ENCODE measurements around the gene UGT1A9. TPM values are rescaled to one million over a fixed set of nuclear protein-coding genes. Genes with fewer than 3 reads are reported as not detected.

UGT1A9 gene
- total and polyA plus RNA-seq, 2 of the 4 experiments (the other 2 are of a cell fraction), result not detected

GRCh38 chr2:233816771-233817170 lies 145.1 kb downstream of the UGT1A9 start:
- H2AK9ac ChIP-seq (replicated peaks; ENCODE audit: low read depth, low read length, poor library complexity), result no peak overlapping the region
- H3K56ac ChIP-seq (ENCODE audit: extremely low read depth, insufficient read depth, low read length), result no peak overlapping the region
- TF ChIP-seq MXI1 (IDR thresholded peaks at IDR 0.05; ENCODE audit: borderline replicate concordance, low read depth, low read length) (no peak), BHLHE40 (IDR thresholded peaks at IDR 0.05; ENCODE audit: low read depth, low read length) (no peak), CEBPB (IDR thresholded peaks at IDR 0.05; ENCODE audit: low read depth, low read length) (no peak), NFE2L2 (IDR thresholded peaks at IDR 0.05; ENCODE audit: low read depth, low read length) (no peak)
- no peak overlapping the region for H4K5ac ChIP-seq (ENCODE audit: low read depth, low read length)
- H2BK5ac ChIP-seq (ENCODE audit: low read depth, low read length, poor library complexity, severe bottlenecking), result no peak overlapping the region
- H4K8ac ChIP-seq (ENCODE audit: low read depth in 2 of 2, low read length in 2 of 2), result no peak overlapping the region
- H3K4me2 ChIP-seq (ENCODE audit: low read depth, low read length), result no peak overlapping the region
- H3K27me3 ChIP-seq (ENCODE audit: control insufficient read depth, insufficient read depth, low read length), result peaks cover 7% of the 10 kb centered on the region; the same call in 1 of the 2 replicates
- H2AK5ac ChIP-seq (ENCODE audit: low read depth, low read length), result no peak overlapping the region
- no peak overlapping the region for H3K4me3 ChIP-seq (ENCODE audit: insufficient read depth, low read depth, low read length)
- ATAC-seq (ENCODE audit: low read depth) (no peak), DNase-seq (no peak)
- no peaks in the 10 kb centered on the region for H3K9me3 ChIP-seq (ENCODE audit: control insufficient read depth, insufficient read depth, low read length)
- intact Hi-C loops (cut with micrococcal nuclease) (no loop called here), dilution Hi-C loops (cut with HindIII; ENCODE audit: low sequenced_read_pairs, unreplicated experiment) (no loop called here), in situ Hi-C loops (cut with MboI; ENCODE audit: low sequenced_read_pairs) (no loop called here)
- H3K9me1 ChIP-seq (ENCODE audit: insufficient read depth, low read length), result no peaks in the 10 kb centered on the region
- ChIA-PET POLR2A (ENCODE audit: unreplicated experiment) (no interaction called here), CTCF (no interaction called here)
- H3K79me1 ChIP-seq (ENCODE audit: low read depth in 1 of 2, low read length in 2 of 2), result no peaks in the 10 kb centered on the region
- no peak overlapping the region for H3K14ac ChIP-seq (replicated peaks; ENCODE audit: low read depth, low read length)
- WGBS, 2 experiments (ENCODE audit: extremely low coverage in 2 of 2, insufficient read length in 1 of 2), result no CpG with 5 or more reads among the region's 4 CpGs
- no peak overlapping the region for H2BK15ac ChIP-seq (ENCODE audit: low read depth, low read length)
- H3K23ac ChIP-seq (ENCODE audit: low read depth, low read length), result no peak overlapping the region
- H4K20me1 ChIP-seq (ENCODE audit: insufficient read depth, low read length), result no peaks in the 10 kb centered on the region
- H3K36me3 ChIP-seq (ENCODE audit: control insufficient read depth, insufficient read depth, low read length), result no peaks in the 10 kb centered on the region
- no peak overlapping the region for H2BK120ac ChIP-seq (ENCODE audit: low read depth, low read length)
- H3K9ac ChIP-seq (ENCODE audit: low read depth, low read length), result no peak overlapping the region
- H2AFZ ChIP-seq (replicated peaks; ENCODE audit: low read length, poor library complexity), result no peak overlapping the region
- H3K27ac ChIP-seq (ENCODE audit: insufficient read depth, low read length), result no peak overlapping the region
- no peak overlapping the region for H4K91ac ChIP-seq (ENCODE audit: insufficient read depth, low read depth, low read length)
- no peak overlapping the region for H3K4ac ChIP-seq (ENCODE audit: low read depth, low read length)
- H3K18ac ChIP-seq (ENCODE audit: low read depth, low read length), result no peak overlapping the region
- H3K4me1 ChIP-seq (ENCODE audit: control insufficient read depth, insufficient read depth, low read length), result no peaks in the 10 kb centered on the region
- no peak overlapping the region for H2BK20ac ChIP-seq (ENCODE audit: low read depth, low read length)
- no TSS peak for BruUV-seq (replicated peaks)
